GM10847 (cell line): Measurements from ENCODE around the gene USP49.

Experiments
- POLR2A ChIP-seq: IDR thresholded peaks from 2 replicates; pipeline ENCODE4 v1.6.1; 2011; ENCODE audit not compliant: insufficient read length; ENCODE audit errors: extremely low read depth

The USP49 gene

DNA sequence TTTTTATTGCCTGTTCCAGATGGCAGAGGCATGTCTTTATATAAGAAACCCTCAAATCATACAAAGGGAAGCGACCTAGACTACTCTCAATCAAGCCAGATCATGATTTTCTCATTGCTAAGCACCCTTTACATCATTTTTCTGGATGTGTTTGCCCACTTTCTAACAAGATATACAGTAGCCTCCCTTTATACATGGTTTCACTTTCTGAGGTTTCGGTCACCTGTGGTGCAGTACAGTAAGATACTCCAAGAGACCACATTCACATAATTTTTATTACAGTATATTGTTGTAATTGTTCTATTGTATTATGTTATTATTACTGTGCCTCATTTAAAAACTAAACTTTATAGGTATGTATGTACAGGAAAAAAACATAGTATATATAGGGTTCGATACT, 84.1 kb downstream of the USP49 start:
- TF ChIP-seq POLR2A = no peak

DNA sequence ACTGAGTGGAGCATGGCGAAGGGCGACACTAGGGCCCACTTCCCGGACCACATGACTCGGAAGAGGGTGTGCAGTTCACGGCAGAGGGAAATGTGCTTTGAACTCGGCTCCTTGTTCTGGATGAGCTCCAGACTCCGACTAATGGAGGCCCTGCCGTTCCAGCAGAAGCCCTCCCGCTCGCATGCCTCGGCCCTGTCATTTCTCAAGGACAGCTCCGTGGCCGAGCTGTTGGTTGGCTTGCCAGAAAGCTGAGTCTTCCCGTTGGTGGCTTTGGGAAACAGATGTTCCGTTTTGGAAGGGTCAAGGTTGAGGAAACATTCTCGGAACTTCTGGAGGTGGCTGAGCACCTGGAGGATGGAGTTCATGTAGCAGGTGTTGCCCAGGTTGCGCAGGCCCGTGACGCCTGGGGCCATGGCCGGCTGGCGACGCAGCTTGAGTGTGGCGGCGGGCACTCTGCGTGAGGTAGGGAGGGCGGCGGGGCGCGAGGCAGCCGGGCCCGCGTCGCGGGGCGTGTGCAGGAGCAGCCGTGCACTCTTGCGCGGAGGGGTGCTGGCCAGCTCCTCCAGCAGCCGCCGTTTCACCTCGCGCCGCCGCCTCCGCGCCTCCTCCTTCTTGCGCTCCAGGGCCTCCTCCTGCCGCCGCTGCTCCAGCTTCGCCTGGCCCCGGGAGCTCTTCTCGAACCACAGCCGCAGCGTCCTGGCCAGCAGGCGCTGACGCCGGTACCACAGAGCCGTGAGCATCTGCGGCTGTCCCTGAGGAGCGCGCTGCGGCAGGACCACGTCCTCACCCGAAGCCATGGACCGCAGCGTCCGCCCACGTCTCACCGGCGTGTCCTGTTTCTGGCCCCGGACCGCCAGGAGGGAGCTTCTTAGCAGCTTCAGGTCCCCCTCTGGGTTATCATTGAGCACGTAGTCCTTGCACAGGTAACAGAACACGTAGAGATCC, 89.1 kb downstream of the USP49 start:
- TF ChIP-seq POLR2A = no peak

DNA sequence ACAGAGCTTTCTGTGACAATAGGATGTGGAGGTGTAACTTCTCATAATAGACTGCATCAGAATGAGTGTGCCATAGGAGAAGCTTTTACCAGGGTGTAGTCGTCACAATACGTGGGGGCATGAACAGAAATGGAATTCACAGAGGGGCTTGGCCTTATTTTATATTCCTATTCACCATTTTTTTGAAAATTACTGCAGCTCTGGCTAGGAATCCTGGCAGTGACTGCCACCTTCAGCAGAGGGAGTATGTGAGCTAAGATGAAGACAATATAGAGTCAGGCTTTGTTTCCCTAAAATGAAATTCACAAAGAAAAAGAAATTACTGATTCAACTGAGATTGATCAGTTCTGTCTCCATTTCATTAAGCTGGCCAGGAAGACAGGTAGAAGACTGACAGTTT, 93.8 kb downstream of the USP49 start:
- TF ChIP-seq POLR2A = no peak

DNA sequence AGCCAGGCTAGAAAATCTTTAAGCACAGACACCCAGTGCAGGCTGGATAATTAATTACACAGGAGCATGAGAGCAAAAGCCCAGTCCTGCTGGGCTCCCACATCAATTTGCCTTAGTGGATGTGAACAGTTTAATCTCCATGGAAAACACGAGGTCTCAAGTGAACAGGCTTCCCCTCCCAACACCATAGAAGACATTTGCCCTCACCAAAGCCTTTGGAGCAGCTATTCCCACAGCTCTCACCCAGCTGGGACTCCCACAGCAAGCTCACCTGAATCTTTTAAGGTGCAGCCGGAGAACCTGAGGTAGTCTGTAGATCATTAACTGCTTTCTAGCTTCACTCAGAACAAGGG, 95.6 kb downstream of the USP49 start:
- no peak for TF ChIP-seq POLR2A

DNA sequence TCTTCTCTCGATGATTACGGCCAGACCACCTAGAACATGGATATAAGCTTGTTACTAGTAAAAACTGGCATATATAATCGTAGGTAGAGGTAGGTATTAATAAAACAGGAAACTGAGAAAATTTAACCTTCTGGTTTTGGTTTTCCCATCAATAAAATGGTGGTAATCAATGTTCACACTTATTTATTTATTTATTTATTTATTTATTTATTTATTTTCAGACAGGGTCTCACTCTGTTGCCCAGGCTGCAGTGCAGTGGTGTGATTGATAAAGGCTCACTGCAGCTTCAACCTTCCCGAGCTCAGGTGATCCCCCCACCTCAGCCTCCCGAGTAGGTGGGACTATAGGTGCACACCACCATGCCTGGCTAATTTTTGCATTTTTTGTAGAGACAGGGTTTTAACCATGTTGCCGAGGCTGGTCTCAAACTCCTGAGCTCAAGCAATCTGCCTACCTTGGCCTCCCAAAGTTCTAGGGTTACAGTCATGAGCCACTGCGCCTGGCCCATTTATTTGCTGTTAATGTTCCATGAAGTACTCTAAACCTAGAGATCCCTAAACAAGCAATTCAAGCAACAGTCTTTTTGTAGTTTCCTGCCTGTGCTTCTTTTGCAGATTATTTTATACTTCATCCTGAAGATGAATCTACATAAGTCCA, 96.1 kb downstream of the USP49 start:
- TF ChIP-seq POLR2A = no peak

DNA sequence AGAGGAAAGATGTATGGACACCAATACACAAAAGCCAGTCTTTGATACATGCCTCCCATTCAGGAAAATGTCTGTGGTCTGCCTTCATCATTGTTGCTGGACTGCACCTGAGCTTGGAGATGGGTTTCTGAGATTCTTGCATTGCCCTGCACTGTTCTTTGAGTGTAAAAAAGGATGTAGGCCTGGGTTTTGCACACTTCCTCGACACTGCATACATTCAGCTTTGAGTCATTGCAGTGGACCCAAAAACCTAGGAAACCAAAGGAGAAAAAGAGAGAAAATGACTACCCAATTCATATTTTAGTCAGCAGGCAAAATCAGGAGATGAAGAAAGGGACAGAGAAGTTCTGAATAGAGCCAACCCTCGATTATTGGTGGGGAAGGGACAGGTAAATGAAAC, 98.7 kb downstream of the USP49 start:
- TF ChIP-seq POLR2A = no peak

DNA sequence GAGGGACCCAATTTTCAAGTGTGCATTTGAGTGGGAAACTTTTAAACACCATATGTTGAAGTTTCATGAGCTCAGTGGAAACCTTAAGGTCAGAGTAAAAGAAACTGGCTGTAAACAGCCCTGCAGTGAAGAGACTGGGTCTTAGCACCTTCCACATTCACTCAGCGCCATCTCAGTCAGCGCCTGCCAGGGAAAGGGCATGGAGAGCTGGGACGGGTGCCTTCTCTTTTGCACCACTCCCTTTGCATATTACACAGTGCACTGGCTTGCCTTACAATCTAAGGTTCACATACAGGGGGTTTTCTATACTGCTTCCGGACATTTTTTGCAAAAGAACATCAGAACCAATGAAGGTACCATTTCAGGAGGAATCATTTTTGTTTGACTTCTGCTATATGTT, 103.2 kb downstream of the USP49 start:
- no peak for TF ChIP-seq POLR2A

DNA sequence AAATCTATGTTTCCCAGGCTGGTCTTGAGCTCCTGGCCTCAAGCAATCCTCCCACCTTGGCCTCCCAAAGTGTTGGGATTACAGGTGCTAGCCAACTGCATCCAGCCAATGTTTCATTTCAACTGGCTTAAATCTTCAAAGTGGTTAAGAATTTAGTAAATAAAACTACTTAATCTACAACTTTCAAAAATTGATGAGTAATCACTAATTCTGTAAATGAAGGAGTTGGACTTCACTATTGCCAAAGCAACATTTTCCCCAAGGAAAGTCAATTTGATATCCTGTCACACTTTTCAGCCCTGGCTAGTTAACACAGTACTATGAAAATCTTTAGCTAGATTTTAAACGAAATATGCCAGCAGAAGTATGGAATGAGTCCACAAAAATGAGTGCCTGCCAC, 103.9 kb downstream of the USP49 start:
- no peak for TF ChIP-seq POLR2A

DNA sequence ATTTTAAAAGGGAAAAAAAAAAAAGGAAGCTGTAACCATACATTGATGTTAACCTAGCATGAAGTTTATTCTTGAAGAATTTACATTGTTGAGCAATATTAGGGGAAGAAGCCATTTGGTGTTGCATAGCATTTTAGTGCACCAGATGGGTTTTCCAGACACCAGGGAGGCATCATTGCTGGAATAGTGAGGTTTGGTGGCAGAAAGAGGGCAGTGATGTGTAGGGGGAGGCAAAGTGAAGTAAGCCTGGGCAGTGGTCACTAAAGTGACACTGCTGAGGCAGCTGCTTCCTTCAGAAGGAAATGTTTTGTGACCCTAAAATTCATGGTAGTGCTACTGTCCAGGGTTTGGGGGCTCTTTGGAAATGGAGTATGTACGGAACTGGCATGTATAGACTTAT, 105.1 kb downstream of the USP49 start:
- TF ChIP-seq POLR2A = no peak

DNA sequence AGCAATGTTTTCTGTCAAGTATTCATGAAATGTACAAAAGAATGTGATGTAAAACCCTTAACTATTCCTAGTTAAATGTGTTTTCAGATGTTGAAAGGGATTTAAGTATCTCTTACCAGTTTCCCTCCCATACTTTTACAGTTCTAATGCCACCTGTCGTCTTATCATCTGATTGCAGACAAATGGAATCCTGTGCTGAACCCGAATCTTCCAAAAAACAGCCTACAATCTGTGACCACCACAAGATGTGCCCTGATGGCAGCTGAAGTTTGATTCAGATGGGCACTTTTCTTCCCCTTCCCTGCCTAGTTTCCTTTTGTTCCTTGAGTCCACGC, 105.8 kb downstream of the USP49 start:
- no peak for TF ChIP-seq POLR2A

DNA sequence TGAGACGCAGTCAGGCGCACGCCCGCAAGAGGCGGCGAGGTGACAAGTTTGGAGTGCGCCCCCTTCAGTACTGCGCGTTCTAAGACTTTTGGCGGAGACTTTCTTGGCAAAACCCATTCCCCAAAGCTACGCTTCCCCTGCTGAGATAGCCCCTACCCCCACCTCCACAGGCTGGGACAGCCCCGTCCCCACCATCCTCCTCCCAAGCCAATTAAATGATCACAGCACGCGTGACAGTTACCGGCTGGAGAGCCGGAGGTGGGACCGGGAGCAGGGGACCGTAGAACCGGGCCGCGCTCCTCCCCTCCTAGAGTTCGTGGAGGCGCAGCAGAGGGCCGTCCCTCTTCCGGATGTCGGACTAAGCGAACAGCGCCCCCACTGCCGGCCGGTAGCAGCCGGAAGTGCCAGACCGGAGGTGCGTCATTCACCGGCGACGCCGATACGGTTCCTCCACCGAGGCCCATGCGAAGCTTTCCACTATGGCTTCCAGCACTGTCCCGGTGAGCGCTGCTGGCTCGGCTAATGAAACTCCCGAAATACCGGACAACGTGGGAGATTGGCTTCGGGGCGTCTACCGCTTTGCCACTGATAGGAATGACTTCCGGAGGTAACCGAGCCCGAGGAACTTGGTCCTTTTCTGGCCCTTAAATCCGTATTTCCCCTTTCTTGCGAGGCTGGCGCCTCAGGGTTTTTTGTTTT, 107.8 kb downstream of the USP49 start, which contains the start of gene TOMM6:
TOMM6 (plus strand) TSS at position 476 of the 699 bp plus-strand sequence; CDS start at position 480, 4 bp downstream.
- TF ChIP-seq POLR2A = peak; percentile 84

DNA sequence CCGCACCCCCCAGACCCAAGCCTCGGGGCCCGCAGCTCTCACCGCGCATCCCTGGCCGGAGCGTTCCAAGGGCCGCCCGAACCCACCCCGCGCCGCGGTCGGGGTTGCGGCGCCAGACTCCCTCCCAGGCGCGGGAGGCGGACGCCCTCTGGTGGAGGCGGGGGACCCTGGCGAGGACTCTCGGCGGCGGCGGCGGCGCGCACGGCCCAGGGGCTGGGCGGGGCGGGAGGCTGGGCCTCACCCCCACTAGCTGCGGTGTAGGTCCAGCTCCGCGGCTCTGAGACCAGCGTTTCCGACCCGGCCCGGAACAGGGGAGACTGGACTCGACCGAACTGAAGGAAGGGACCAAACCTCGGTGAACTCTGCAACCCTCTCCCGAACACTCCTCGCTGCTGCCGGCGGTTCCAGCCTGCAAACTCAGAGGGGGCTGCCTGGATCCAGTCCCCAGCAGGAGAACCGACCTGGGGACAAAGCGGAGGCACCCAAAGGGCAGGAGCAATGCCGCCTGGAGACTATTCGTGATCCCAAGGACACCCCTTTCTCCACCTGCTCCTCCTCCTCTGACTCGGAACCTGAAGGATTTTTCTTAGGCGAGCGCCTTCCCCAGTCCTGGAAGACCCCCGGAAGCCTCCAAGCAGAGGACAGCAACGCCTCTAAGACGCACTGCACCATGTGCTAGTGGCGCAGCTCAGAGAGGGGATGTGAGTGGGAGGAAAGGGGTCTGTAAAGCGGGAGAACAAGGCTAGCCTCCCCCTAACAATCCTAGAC, 108.5 kb downstream of the USP49 start:
- no peak for TF ChIP-seq POLR2A

DNA sequence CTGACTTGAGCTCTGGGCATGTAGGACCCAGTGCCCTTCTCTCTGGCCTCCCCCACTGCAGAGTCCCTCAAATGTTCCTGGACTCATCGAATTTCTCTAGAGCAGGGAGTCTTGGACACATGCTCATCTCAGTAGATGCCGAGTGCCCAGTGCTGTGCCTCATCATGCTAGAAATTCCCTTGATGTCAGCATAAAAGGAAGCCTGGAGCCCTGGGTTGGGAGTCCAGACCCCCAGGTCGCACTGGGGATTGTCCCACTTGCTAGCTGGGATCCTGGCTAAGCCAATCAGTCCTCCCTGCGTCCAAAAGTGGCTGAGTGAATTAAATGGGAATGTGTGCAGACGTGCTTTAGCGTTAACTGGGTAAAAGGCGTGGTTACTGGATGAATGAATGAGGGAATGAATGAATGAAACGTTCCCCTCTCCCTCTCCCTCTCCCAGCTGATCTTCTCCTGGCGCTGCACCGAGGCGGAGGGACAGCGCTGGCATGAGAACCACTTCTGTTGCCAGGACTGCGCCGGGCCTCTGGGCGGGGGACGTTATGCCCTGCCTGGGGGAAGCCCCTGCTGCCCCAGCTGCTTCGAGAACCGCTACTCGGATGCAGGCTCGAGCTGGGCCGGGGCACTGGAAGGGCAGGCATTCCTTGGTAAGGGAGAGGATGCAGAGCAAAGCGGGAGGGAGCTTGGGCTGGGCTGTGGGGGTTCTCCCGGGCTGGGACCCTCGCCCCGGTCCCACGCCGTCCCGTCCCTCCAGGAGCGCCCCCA, 109.3 kb downstream of the USP49 start:
- no peak for TF ChIP-seq POLR2A

DNA sequence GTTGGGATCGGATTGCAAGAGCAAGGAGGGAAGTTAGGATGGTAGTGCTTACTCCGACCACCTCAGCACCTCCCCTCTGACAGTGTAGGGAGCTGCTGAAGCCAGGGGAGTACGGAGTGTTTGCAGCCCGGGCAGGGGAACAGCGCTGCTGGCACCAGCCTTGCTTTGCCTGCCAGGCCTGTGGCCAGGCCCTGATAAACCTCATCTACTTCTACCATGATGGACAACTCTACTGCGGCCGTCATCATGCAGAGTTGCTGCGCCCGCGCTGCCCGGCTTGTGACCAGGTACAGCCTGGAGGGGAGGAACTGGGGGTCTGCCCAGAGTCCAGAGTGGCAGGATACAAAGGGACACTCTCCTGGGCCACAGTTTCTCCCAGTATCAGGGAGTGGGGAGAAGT, 109.9 kb downstream of the USP49 start:
- no peak for TF ChIP-seq POLR2A
